HCT116 (cell line): ENCODE data around the gene ELL2. TPM values are rescaled to one million over a fixed set of nuclear protein-coding genes. Genes with fewer than 3 reads are reported as not detected.

ENCODE experiments used
- ATAC-seq: fragments of 200-7000 bp; cut with Tn5 transposase; 2 replicates; pipeline ENCODE4 v1.9.1; 2020; ENCODE audit warnings: mild to moderate bottlenecking, moderate library complexity
- BruUV-seq: library from RNA; stranded (reverse); fragments of 400-500 nt; replicated peaks from 2 replicates; lab custom pipeline; 2021; lab: Mats Ljungman, UMichigan
- CTCF ChIA-PET: fragments of 300-600 bp; sonication (Branson Sonifier 250); formaldehyde crosslinking; loops from one replicate; lab custom pipeline; 2021; ENCODE audit warnings: antibody characterized with exemption; lab: Charles Lee
- POLR2A ChIA-PET: fragments of 300-600, 350-600 bp; sonication (Branson Sonifier 250); formaldehyde crosslinking; loops from one replicate; lab custom pipeline; 2021; ENCODE audit warnings: antibody characterized with exemption; lab: Charles Lee
- RAD21 ChIA-PET, 2 experiments: fragments of 300-600 bp; sonication (Branson Sonifier 250); formaldehyde crosslinking; loops; one replicate each; lab custom pipeline; 2023; ENCODE audit warnings: low total read pairs in 2 of 2; ENCODE audit not compliant: uncharacterized antibody in 2 of 2, unreplicated experiment in 2 of 2, low non-redundant PET in 1 of 2; lab: Charles Lee
- DNase-seq: peaks from one replicate; pipeline ENCODE4 v3.0.0-alpha.2; 2010; ENCODE audit warnings: low read depth, low spot score
- H2AFZ ChIP-seq: fragments of 200-600 bp; shearing (Covaris generic), sonication (generic); 2 replicates; pipeline ENCODE4 v1.6.1; 2017; ENCODE audit warnings: low read depth, mixed run types, mixed read lengths, antibody characterized with exemption, low read length; ENCODE audit not compliant: poor library complexity, severe bottlenecking
- H3K27ac ChIP-seq: 2 replicates; pipeline ENCODE4 v1.5.1; 2012; ENCODE audit warnings: low read depth, low read length
- H3K27me3 ChIP-seq: fragments of 200-600 bp; sonication (generic); 2 replicates; pipeline ENCODE4 v1.6.1; 2016; ENCODE audit warnings: mixed run types, low read length, mixed read lengths; ENCODE audit not compliant: insufficient read depth
- H3K36me3 ChIP-seq, 2 experiments: fragments of 200-500 bp in 1 of 2; fragments of 200-600 bp in 1 of 2; sonication (Bioruptor generic) in 1 of 2; sonication (generic) in 1 of 2; 2 replicates each; pipeline versions ENCODE4 v1.5.1 to v1.6.1; 2014 to 2016; ENCODE audit warnings: low read length in 2 of 2, inconsistent platforms in 1 of 2, mixed read lengths in 1 of 2, mixed run types in 1 of 2; ENCODE audit not compliant: insufficient read depth in 2 of 2, control insufficient read depth in 1 of 2
- H3K4me1 ChIP-seq, 2 experiments: fragments of 200-600 bp in 1 of 2; sonication (generic) in 1 of 2; 2 replicates each; pipeline versions ENCODE4 v1.5.1 to v1.6.1; 2012 to 2017; ENCODE audit warnings: low read length in 2 of 2, inconsistent platforms in 1 of 2, mild to moderate bottlenecking in 1 of 2, mixed read lengths in 1 of 2, mixed run types in 1 of 2, moderate library complexity in 1 of 2; ENCODE audit not compliant: insufficient read depth in 2 of 2, control insufficient read depth in 1 of 2
- H3K4me2 ChIP-seq: fragments of 200-600 bp; sonication (generic); 2 replicates; pipeline ENCODE4 v1.6.1; 2017; ENCODE audit warnings: mixed run types, low read length, mixed read lengths
- H3K4me3 ChIP-seq, 2 experiments: fragments of 200-600 bp in 1 of 2; sonication (generic) in 1 of 2; replicated peaks in 1 of 2; 2 replicates each; pipeline ENCODE4 v1.5.1; 2011 to 2016; ENCODE audit warnings: low read length in 2 of 2, control low read depth in 1 of 2, low read depth in 1 of 2, mild to moderate bottlenecking in 1 of 2, mixed read lengths in 1 of 2, mixed run types in 1 of 2
- H3K79me2 ChIP-seq: fragments of 200-600 bp; sonication (generic); 2 replicates; pipeline ENCODE4 v1.6.1; 2017; ENCODE audit warnings: mild to moderate bottlenecking, mixed run types, low read length, moderate library complexity, mixed read lengths; ENCODE audit not compliant: insufficient read depth
- H3K9ac ChIP-seq: fragments of 200-600 bp; sonication (generic); 2 replicates; pipeline ENCODE4 v1.6.1; 2016; ENCODE audit warnings: low read length, mixed read lengths
- H3K9me2 ChIP-seq: fragments of 200-600 bp; sonication (generic), shearing (Covaris generic); 2 replicates; pipeline ENCODE4 v1.6.1; 2017; ENCODE audit warnings: mixed run types, mild to moderate bottlenecking, moderate library complexity; ENCODE audit not compliant: insufficient read depth
- H3K9me3 ChIP-seq, 2 experiments: fragments of 200-500 bp in 1 of 2; fragments of 200-600 bp in 1 of 2; sonication (Bioruptor generic) in 1 of 2; sonication (generic) in 1 of 2; 2 replicates each; pipeline ENCODE4 v1.6.1; 2014 to 2017; ENCODE audit warnings: low read length in 2 of 2, mixed read lengths in 2 of 2, inconsistent platforms in 1 of 2, low read depth in 1 of 2, mild to moderate bottlenecking in 1 of 2, mixed run types in 1 of 2, moderate library complexity in 1 of 2; ENCODE audit not compliant: control insufficient read depth in 1 of 2, insufficient read depth in 1 of 2
- H4K20me1 ChIP-seq: fragments of 200-600 bp; sonication (generic), shearing (Covaris generic); 2 replicates; pipeline ENCODE4 v1.6.1; 2017; ENCODE audit warnings: mixed run types, mild to moderate bottlenecking, moderate library complexity; ENCODE audit not compliant: insufficient read depth
- CBX3 ChIP-seq: IDR thresholded peaks from 2 replicates; pipeline ENCODE4 v1.6.1; 2012; ENCODE audit warnings: low read depth
- CTCF ChIP-seq, 3 experiments: fragments of 200-600 bp in 1 of 3; sonication (generic) in 1 of 3; IDR thresholded peaks in 2 of 3; conservative IDR thresholded peaks in 1 of 3; 2 replicates each; pipeline ENCODE4 v1.5.1; 2012 to 2017; ENCODE audit warnings: low read depth in 2 of 3, low read length in 2 of 3, antibody characterized with exemption in 1 of 3, borderline replicate concordance in 1 of 3, control low read depth in 1 of 3, mild to moderate bottlenecking in 1 of 3, mixed read lengths in 1 of 3, mixed run types in 1 of 3, moderate library complexity in 1 of 3; ENCODE audit not compliant: insufficient read depth in 1 of 3
- FOSL1 ChIP-seq: IDR thresholded peaks from 2 replicates; pipeline ENCODE4 v1.6.1; 2012; ENCODE audit warnings: low read depth
- JUND ChIP-seq: IDR thresholded peaks from 2 replicates; pipeline ENCODE4 v1.6.1; 2012
- POLR2AphosphoS5 ChIP-seq: IDR thresholded peaks from 2 replicates; pipeline ENCODE4 v1.6.1; 2011; ENCODE audit warnings: mild to moderate bottlenecking, low read depth, low read length, moderate library complexity
- SIN3A ChIP-seq: IDR thresholded peaks from 2 replicates; pipeline ENCODE4 v1.6.1; 2012; ENCODE audit warnings: low read depth
- TCF7L2 ChIP-seq: IDR thresholded peaks from 2 replicates; pipeline ENCODE4 v1.7.0; 2011; ENCODE audit warnings: borderline replicate concordance, inconsistent platforms; ENCODE audit not compliant: insufficient read depth, insufficient read length; ENCODE audit errors: extremely low read depth
- ZNF274 ChIP-seq: fragments of 200-500 bp; sonication (Bioruptor generic); IDR thresholded peaks from 2 replicates; pipeline ENCODE4 v1.6.1; 2014; ENCODE audit warnings: mild to moderate bottlenecking, low read depth, low read length, inconsistent platforms
- intact Hi-C: fragments of 100-400 bp; cut with micrococcal nuclease; formaldehyde crosslinking; loops from 2 replicates; pipeline ENCODE4 v1.10.0; 2022
- total RNA-seq: library from RNA; stranded (reverse); gene quantifications from one replicate; pipeline ENCODE4 v1.2.1, GENCODE V29; 2021; ENCODE audit not compliant: unreplicated experiment

The ELL2 gene
- total RNA-seq, 1 experiment from 2014 or later, result 29.8 TPM

GRCh38 chr5:95880081-95880926 is 81.3 kb downstream of the ELL2 start:
- intact Hi-C loops, result no loop called here
- Histone ChIP-seq H3K79me2 (no peaks in the 10 kb centered on the region), H3K4me3 (no peak overlapping the region), H3K4me1 (no peaks in the 10 kb centered on the region), H3K9me3 (no peaks in the 10 kb centered on the region), H3K27me3 (no peaks in the 10 kb centered on the region), H2AFZ (no peak overlapping the region), H3K36me3 (no peaks in the 10 kb centered on the region), H3K9me2 (no peaks in the 10 kb centered on the region), H3K9ac (no peak overlapping the region), H4K20me1 (no peaks in the 10 kb centered on the region), H3K4me2 (no peak overlapping the region), H3K27ac (no peak overlapping the region)
- CTCF ChIA-PET, result no interaction called here
- POLR2A ChIA-PET, result no interaction called here
- ATAC-seq, result no peak
- DNase-seq, result no peak
- TF ChIP-seq TCF7L2 (no peak), FOSL1 (no peak), JUND (no peak), POLR2AphosphoS5 (no peak), SIN3A (no peak), CTCF (IDR thresholded peaks at IDR 0.05 in 2 of 3, conservative IDR thresholded peaks at IDR 0.05 in 1 of 3; ENCODE audit: borderline replicate concordance in 1 of 3, insufficient read depth in 1 of 3, low read depth in 2 of 3, low read length in 2 of 3) (no peak), ZNF274 (no peak), CBX3 (no peak)
- BruUV-seq, result no TSS peak
- RAD21 ChIA-PET, result no interaction called here
